ENCODE data around the gene GNS. TPM values are rescaled to one million over a fixed set of nuclear protein-coding genes. Genes with fewer than 3 reads are reported as not detected.
A peak's percentile ranks its signal among the peaks of the same experiment; 100 is the strongest.

GNS gene
- total and polyA plus RNA-seq, 2 of the 13 experiments (the other 11 are each of a cell fraction or from before 2014, with no cell fraction given): 49.8 to 51.0 TPM

- no peak for TF ChIP-seq AFF4 (CRISPR knock-in tag; IDR thresholded peaks at IDR 0.05)
- no peak for TF ChIP-seq SNRNP70 (IDR thresholded peaks at IDR 0.05; ENCODE audit: low read depth, low read length)
- TF ChIP-seq ZNF496 (CRISPR knock-in tag; IDR thresholded peaks at IDR 0.05; ENCODE audit: insufficient replicate concordance): no peak
- TF ChIP-seq ZNF747 (CRISPR knock-in tag; IDR thresholded peaks at IDR 0.05; ENCODE audit: borderline replicate concordance): peak; percentile 84
- TF ChIP-seq GPN1 (CRISPR knock-in tag; IDR thresholded peaks at IDR 0.05; ENCODE audit: borderline replicate concordance): no peak
- TF ChIP-seq ZBTB46 (CRISPR knock-in tag; IDR thresholded peaks at IDR 0.05; ENCODE audit: borderline replicate concordance): no peak
- no peak for TF ChIP-seq ZNF550 (CRISPR knock-in tag; IDR thresholded peaks at IDR 0.05; ENCODE audit: borderline replicate concordance)
- peak; percentile 23; the same call in 1 of the 2 replicates for TF ChIP-seq E2F5 (CRISPR knock-in tag; conservative IDR thresholded peaks at IDR 0.05)
- TF ChIP-seq HINFP (CRISPR knock-in tag; IDR thresholded peaks at IDR 0.05; ENCODE audit: low read depth): no peak
- TF ChIP-seq ZNF710 (CRISPR knock-in tag; IDR thresholded peaks at IDR 0.05; ENCODE audit: borderline replicate concordance): peak; percentile 18; the same call in 1 of the 2 replicates
- TF ChIP-seq FIP1L1 (IDR thresholded peaks at IDR 0.05; ENCODE audit: borderline replicate concordance, insufficient read depth, low read depth, low read length): no peak
- TF ChIP-seq ARNT (IDR thresholded peaks at IDR 0.05): no peak
- peak; percentile 93 for TF ChIP-seq KAT8 (CRISPR knock-in tag; IDR thresholded peaks at IDR 0.05)
- no peak for TF ChIP-seq ZNF143 (CRISPR knock-in tag; IDR thresholded peaks at IDR 0.05)
- peak; percentile 52; the same call in 1 of the 2 replicates for TF ChIP-seq ZNF768 (CRISPR knock-in tag; IDR thresholded peaks at IDR 0.05)
- no peak for TF ChIP-seq AKAP8 (CRISPR knock-in tag; IDR thresholded peaks at IDR 0.05)
- TF ChIP-seq TMF1 (CRISPR knock-in tag; IDR thresholded peaks at IDR 0.05; ENCODE audit: low read depth): no peak
- TF ChIP-seq KLF11 (CRISPR knock-in tag; IDR thresholded peaks at IDR 0.05): 0 out of 2 replicates have a peak, but pooled peaks have one; percentile 52
- TF ChIP-seq NR1H2 (CRISPR knock-in tag; IDR thresholded peaks at IDR 0.05; ENCODE audit: borderline replicate concordance, low read depth): no peak
Measured at GRCh38 chr12:64759035-64759894, at the start of gene GNS (continued).

Measured in HepG2 (cell line).